ENCODE data around the gene TSHZ2.

DNA sequence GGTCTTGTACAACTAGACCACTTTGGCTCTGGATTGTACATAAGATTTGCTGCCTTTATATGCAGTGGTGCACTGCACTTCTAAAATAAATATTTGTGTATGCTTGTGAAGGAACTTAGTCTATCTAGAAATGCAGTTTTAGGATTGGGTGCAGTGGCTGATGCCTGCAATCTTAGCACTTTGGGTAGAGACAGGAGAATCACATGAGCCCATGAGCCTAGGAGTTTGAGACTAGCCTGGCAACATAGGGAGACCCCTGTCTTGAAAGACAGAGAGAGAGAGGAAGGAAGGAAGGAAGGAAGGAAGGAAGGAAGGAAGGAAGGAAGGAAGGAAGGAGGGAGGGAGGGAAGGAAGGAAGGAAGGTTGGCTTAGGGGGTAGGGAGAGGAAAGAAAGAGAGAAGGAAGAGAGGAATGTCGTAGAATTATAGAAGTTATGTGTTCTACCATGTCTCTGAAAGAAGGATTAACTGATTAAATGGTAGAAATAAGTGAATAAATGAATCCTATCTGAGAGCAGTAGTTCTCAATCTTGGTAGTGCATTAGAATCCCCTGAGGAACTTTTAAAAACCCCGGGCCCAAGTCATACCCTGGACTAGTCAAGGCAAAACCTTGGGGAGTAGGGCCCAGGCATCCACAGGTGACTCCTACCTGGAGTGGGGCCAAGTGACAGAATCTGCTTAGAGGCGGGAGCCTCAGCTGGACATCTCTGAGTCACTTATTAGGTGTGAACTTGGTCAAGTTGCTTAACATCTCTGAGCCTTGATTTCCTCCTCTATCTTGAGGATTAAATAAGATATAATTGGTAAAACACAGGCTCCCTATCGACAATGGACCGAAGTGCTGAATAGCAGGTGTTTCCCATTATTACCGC, 491.2 kb downstream of the TSHZ2 start:
- TF ChIP-seq, protein P1, sequence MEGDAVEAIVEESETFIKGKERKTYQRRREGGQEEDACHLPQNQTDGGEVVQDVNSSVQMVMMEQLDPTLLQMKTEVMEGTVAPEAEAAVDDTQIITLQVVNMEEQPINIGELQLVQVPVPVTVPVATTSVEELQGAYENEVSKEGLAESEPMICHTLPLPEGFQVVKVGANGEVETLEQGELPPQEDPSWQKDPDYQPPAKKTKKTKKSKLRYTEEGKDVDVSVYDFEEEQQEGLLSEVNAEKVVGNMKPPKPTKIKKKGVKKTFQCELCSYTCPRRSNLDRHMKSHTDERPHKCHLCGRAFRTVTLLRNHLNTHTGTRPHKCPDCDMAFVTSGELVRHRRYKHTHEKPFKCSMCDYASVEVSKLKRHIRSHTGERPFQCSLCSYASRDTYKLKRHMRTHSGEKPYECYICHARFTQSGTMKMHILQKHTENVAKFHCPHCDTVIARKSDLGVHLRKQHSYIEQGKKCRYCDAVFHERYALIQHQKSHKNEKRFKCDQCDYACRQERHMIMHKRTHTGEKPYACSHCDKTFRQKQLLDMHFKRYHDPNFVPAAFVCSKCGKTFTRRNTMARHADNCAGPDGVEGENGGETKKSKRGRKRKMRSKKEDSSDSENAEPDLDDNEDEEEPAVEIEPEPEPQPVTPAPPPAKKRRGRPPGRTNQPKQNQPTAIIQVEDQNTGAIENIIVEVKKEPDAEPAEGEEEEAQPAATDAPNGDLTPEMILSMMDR (IDR thresholded peaks at IDR 0.05 in 4 of 5, conservative IDR thresholded peaks at IDR 0.05 in 1 of 5): no peak
- TF ChIP-seq POLR2A (IDR thresholded peaks at IDR 0.05): no peak
